OCI-LY3 (cell line): Measurements from ENCODE around the gene SIN3B.

Experiments used
- H2AFZ ChIP-seq: fragments of 200-600, 300-600 bp; shearing (Covaris generic); 2 replicates; pipeline ENCODE4 v1.6.0; 2014; ENCODE audit warnings: antibody characterized with exemption, low read depth, low read length
- H3K27ac ChIP-seq: fragments of 200-600, 300-600 bp; sonication (generic); 2 replicates; pipeline ENCODE4 v1.5.1; 2014; ENCODE audit warnings: mild to moderate bottlenecking, low read length, moderate library complexity, mixed read lengths
- H3K27me3 ChIP-seq: fragments of 200-600, 300-600 bp; sonication (generic); 2 replicates; pipeline ENCODE4 v1.6.1; 2014; ENCODE audit warnings: low read depth, low read length, mixed read lengths
- H3K36me3 ChIP-seq: fragments of 200-600, 300-600 bp; sonication (generic); replicated peaks from 2 replicates; pipeline ENCODE3; 2014; ENCODE audit warnings: low read depth, low read length, mixed read lengths
- H3K4me1 ChIP-seq: fragments of 300-600, 200-600 bp; sonication (generic); 2 replicates; pipeline ENCODE4 v1.6.1; 2014; ENCODE audit warnings: low read length, mixed read lengths
- H3K4me2 ChIP-seq: fragments of 200-600, 300-600 bp; sonication (generic); 2 replicates; pipeline ENCODE4 v1.6.1; 2014; ENCODE audit warnings: low read length, mixed read lengths
- H3K4me3 ChIP-seq: fragments of 300-600, 200-600 bp; sonication (generic); 2 replicates; pipeline ENCODE4 v1.5.1; 2014; ENCODE audit warnings: antibody characterized with exemption, mild to moderate bottlenecking, low read length, moderate library complexity
- H3K79me2 ChIP-seq: fragments of 300-600, 200-600 bp; shearing (Covaris generic); 2 replicates; pipeline ENCODE4 v1.6.1; 2014; ENCODE audit warnings: mild to moderate bottlenecking, low read length, mixed read lengths
- H3K9ac ChIP-seq: fragments of 300-600, 200-600 bp; shearing (Covaris generic); 2 replicates; pipeline ENCODE4 v1.6.0; 2014; ENCODE audit warnings: mild to moderate bottlenecking, low read length, moderate library complexity
- H3K9me3 ChIP-seq: fragments of 200-600, 300-600 bp; shearing (Covaris generic); 2 replicates; pipeline ENCODE4 v1.6.1; 2014; ENCODE audit warnings: low read length, mixed read lengths; ENCODE audit not compliant: insufficient read depth
- H4K20me1 ChIP-seq: fragments of 200-600, 300-600 bp; sonication (generic); 2 replicates; pipeline ENCODE4 v1.6.1; 2016; ENCODE audit warnings: low read length, mixed read lengths; ENCODE audit not compliant: insufficient read depth
- EZH2phosphoT487 ChIP-seq: fragments of 200-600 bp; shearing (Covaris generic); IDR thresholded peaks from 2 replicates; pipeline ENCODE4 v1.6.1; 2018; ENCODE audit warnings: antibody characterized with exemption, mixed run types, low read depth
- TF ChIP-seq, protein P1 (sequence below): fragments of 200-600, 300-600 bp; sonication (generic); IDR thresholded peaks from 2 replicates; pipeline ENCODE4 v1.5.1; 2014; ENCODE audit warnings: antibody characterized with exemption, low read length, low read depth

SIN3B gene

DNA sequence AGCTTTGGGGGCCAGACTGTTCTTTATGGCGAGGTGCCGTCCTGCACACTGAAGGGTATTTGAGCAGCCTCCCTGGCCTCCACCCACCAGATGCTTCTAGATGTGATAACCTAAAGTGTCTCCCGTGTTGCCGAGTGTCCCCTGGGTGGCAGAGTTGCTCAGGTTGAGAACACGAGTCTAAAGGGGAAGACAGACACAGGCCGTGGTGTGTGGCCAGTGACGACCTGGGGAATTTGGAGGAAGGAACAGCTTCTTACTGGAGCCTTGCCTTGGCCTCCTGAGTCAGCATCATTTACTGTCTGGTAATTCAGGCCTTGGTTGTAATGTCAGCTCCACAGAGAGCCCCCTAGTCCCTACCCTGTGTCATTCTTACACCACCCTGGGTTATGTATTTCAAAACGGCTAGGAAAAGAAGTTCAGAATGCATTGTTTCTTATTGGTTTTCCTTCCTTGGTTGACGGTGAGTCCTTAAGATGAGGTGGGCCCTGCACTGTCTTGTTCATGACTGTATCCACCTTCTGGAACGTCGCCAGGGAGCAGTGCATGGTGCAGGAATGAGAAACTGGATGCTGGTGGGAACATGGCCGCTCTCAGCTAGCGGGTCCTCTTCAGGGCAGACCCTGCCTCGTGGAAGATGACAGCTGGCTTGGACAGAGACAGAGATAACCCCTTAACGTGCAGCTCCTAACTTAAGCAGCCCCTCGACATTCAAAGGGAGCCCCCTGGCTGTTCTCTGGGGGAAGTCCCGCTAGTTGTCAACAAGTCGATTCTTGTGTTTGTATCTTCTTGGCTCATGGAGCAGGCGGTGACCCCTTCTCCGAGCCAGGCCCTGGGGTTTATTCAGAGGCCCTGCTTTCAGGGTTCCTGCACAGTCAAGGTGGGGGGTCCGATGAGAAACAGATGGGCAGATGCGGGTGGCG lies 7.2 kb downstream of the SIN3B start:
- H2AFZ ChIP-seq = no peak overlapping the region
- peaks cover 4% of the 10 kb centered on the region; the same call in 1 of the 2 replicates for H4K20me1 ChIP-seq
- H3K4me2 ChIP-seq = no peak overlapping the region
- H3K27ac ChIP-seq = no peak overlapping the region
- H3K36me3 ChIP-seq = peaks cover 56% of the 10 kb centered on the region
- no peaks in the 10 kb centered on the region for H3K27me3 ChIP-seq
- TF ChIP-seq, protein P1, sequence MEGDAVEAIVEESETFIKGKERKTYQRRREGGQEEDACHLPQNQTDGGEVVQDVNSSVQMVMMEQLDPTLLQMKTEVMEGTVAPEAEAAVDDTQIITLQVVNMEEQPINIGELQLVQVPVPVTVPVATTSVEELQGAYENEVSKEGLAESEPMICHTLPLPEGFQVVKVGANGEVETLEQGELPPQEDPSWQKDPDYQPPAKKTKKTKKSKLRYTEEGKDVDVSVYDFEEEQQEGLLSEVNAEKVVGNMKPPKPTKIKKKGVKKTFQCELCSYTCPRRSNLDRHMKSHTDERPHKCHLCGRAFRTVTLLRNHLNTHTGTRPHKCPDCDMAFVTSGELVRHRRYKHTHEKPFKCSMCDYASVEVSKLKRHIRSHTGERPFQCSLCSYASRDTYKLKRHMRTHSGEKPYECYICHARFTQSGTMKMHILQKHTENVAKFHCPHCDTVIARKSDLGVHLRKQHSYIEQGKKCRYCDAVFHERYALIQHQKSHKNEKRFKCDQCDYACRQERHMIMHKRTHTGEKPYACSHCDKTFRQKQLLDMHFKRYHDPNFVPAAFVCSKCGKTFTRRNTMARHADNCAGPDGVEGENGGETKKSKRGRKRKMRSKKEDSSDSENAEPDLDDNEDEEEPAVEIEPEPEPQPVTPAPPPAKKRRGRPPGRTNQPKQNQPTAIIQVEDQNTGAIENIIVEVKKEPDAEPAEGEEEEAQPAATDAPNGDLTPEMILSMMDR = no peak
- no peak for TF ChIP-seq EZH2phosphoT487
- H3K4me1 ChIP-seq = 0 out of 2 replicates have a peak, but pooled peaks cover 3% of the 10 kb centered on the region
- H3K4me3 ChIP-seq = no peak overlapping the region
- no peaks in the 10 kb centered on the region for H3K79me2 ChIP-seq
- no peaks in the 10 kb centered on the region for H3K9me3 ChIP-seq
- H3K9ac ChIP-seq = no peak overlapping the region

DNA sequence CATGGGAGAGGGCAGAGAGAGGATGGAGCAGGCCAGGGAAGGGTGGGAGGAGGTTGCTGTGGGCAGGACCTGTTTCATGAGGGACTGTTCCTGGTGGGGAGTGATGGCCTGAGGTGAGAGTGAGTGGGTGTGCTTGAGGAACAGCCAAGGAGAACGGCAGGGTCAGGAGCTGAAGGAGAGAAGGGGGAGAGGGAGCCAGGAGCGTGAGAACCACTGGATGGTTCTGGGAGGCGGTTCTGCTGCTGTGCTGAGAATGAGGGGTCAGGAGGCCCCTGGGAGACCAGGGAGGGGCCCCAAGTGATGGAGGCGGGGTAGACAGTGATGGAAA lies 7.8 kb downstream of the SIN3B start:
- Histone ChIP-seq H3K4me2 (no peak overlapping the region), H3K79me2 (no peaks in the 10 kb centered on the region), H3K27ac (no peak overlapping the region), H2AFZ (no peak overlapping the region), H3K9ac (no peak overlapping the region), H4K20me1 (peaks cover 4% of the 10 kb centered on the region; the same call in 1 of the 2 replicates), H3K4me1 (0 out of 2 replicates have a peak, but pooled peaks cover 3% of the 10 kb centered on the region), H3K4me3 (no peak overlapping the region), H3K9me3 (no peaks in the 10 kb centered on the region), H3K27me3 (no peaks in the 10 kb centered on the region), H3K36me3 (peaks cover 55% of the 10 kb centered on the region)
- TF ChIP-seq, protein P1 = no peak
- TF ChIP-seq EZH2phosphoT487 = no peak

DNA sequence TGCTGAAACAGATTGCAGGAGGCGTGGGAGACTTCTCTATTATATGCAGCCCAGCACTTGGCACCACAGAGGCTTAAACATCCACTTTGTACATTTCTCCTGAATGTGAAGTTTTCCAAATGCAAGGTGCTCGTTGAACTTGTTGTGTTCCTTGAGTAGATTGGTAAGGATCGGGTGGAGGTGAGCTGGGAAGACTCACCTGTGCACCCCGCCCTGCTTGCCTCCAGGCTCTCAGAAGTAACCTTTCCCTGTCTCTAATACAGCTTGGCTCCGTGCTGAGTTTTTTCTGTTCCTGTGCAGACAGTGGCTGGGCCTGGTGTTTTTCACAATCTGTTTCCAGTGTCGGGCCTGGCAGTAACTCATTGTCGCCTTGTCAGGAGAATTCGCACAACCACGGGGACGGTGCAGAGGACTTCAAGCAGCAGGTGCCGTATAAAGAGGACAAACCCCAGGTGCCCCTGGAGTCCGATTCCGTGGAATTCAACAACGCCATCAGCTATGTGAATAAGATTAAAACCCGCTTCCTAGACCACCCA lies 12.3 kb downstream of the SIN3B start:
- no peak overlapping the region for H3K4me2 ChIP-seq
- no peaks in the 10 kb centered on the region for H3K4me1 ChIP-seq
- no peak overlapping the region for H3K27ac ChIP-seq
- H4K20me1 ChIP-seq = peaks cover 9% of the 10 kb centered on the region; the same call in 1 of the 2 replicates
- peaks cover 36% of the 10 kb centered on the region for H3K36me3 ChIP-seq
- H3K9ac ChIP-seq = no peak overlapping the region
- no peaks in the 10 kb centered on the region for H3K27me3 ChIP-seq
- no peak overlapping the region for H2AFZ ChIP-seq
- TF ChIP-seq, protein P1 = no peak
- TF ChIP-seq EZH2phosphoT487 = no peak
- no peaks in the 10 kb centered on the region for H3K79me2 ChIP-seq
- no peak overlapping the region for H3K4me3 ChIP-seq
- no peaks in the 10 kb centered on the region for H3K9me3 ChIP-seq

DNA sequence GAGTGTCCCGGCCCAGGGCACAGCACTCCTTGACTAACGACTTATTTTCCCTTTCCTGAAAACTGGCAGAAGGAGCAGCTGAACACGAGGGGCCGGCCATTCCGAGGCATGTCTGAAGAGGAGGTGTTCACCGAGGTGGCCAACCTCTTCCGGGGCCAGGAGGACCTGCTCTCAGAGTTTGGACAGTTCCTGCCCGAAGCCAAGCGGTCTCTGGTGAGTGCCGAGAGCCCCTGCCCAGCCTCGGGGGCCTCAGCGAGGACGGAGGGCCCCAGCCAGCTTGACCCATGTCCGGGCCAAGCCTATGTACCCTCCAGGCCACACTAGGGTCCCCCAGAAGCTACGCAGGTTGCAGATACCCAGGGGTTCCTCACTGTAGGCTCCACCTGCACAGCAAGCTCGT lies 17.7 kb downstream of the SIN3B start:
- Histone ChIP-seq H3K27ac (no peak overlapping the region), H3K27me3 (no peaks in the 10 kb centered on the region), H3K36me3 (peaks cover 47% of the 10 kb centered on the region), H2AFZ (no peak overlapping the region), H3K4me2 (no peak overlapping the region), H3K79me2 (no peaks in the 10 kb centered on the region), H3K4me1 (peaks cover 20% of the 10 kb centered on the region), H3K4me3 (no peak overlapping the region), H3K9ac (no peak overlapping the region), H4K20me1 (0 out of 2 replicates have a peak, but pooled peaks cover 4% of the 10 kb centered on the region), H3K9me3 (no peaks in the 10 kb centered on the region)
- TF ChIP-seq EZH2phosphoT487 = no peak
- TF ChIP-seq, protein P1 = no peak
